H1 (cell line): Measurements from ENCODE around the gene TBCE. TPM values are rescaled to one million over a fixed set of nuclear protein-coding genes. Genes with fewer than 3 reads are reported as not detected.

Experiments
- CTCF ChIA-PET: fragments of 300-600 bp; sonication (Branson Sonifier 250); formaldehyde crosslinking; loops from one replicate; lab custom pipeline; 2021; ENCODE audit not compliant: partially characterized antibody; lab: Charles Lee
- POLR2A ChIA-PET: fragments of 300-600 bp; sonication (Branson Sonifier 250); formaldehyde crosslinking; loops from one replicate; lab custom pipeline; 2021; ENCODE audit warnings: inconsistent platforms; ENCODE audit not compliant: partially characterized antibody; lab: Charles Lee
- DNase-seq, 2 experiments: peaks; one replicate each; pipeline versions ENCODE4 v3.0.0 to v3.0.0-alpha.2; 2010 to 2022; ENCODE audit warnings: low spot score in 2 of 2, low read depth in 1 of 2, mixed read lengths in 1 of 2
- FAIRE-seq: peaks from 2 replicates; lab custom pipeline; 2011; peaks lifted over from hg19 to GRCh38; lab: Jason Lieb, UNC
- H2AFZ ChIP-seq: 2 replicates; pipeline ENCODE4 v1.8.1; 2012; ENCODE audit warnings: low read length, inconsistent platforms
- H2AK5ac ChIP-seq: 2 replicates; pipeline ENCODE4 v1.6.1; 2013; ENCODE audit warnings: low read depth, low read length
- H2BK120ac ChIP-seq: replicated peaks from 2 replicates; pipeline ENCODE3; 2013; ENCODE audit warnings: low read depth, low read length, inconsistent platforms
- H2BK12ac ChIP-seq: 2 replicates; pipeline ENCODE4 v1.6.1; 2013; ENCODE audit warnings: low read depth, low read length
- H2BK15ac ChIP-seq: 2 replicates; pipeline ENCODE4 v1.6.1; 2013; ENCODE audit warnings: low read length
- H2BK20ac ChIP-seq: 2 replicates; pipeline ENCODE4 v1.6.1; 2013; ENCODE audit warnings: low read length
- H2BK5ac ChIP-seq: 2 replicates; pipeline ENCODE4 v1.6.1; 2013; ENCODE audit warnings: low read depth, low read length
- H3K14ac ChIP-seq: 2 replicates; pipeline ENCODE4 v1.6.1; 2013; ENCODE audit warnings: inconsistent platforms; ENCODE audit not compliant: insufficient read length
- H3K18ac ChIP-seq: 2 replicates; pipeline ENCODE4 v1.6.1; 2013; ENCODE audit warnings: low read length; ENCODE audit errors: extremely low read depth
- H3K23ac ChIP-seq: 2 replicates; pipeline ENCODE4 v1.6.1; 2013; ENCODE audit warnings: inconsistent platforms; ENCODE audit not compliant: insufficient read length
- H3K23me2 ChIP-seq: 2 replicates; pipeline ENCODE4 v1.6.1; 2013; ENCODE audit warnings: low read depth, low read length
- H3K27ac ChIP-seq: 2 replicates; pipeline ENCODE4 v1.6.1; 2011; ENCODE audit warnings: low read depth, low read length, inconsistent platforms
- H3K27me3 ChIP-seq, 4 experiments: replicated peaks in 1 of 4; 1 replicate in 1 of 4; 2 replicates in 3 of 4; pipeline versions ENCODE4 v1.6.1 to v1.8.1; 2011 to 2013; ENCODE audit warnings: low read length in 3 of 4, mild to moderate bottlenecking in 3 of 4, inconsistent platforms in 2 of 4, mixed read lengths in 2 of 4, moderate library complexity in 1 of 4; ENCODE audit not compliant: control insufficient read depth in 3 of 4, insufficient read depth in 3 of 4; ENCODE audit errors: extremely low read depth in 1 of 4
- H3K36me3 ChIP-seq, 4 experiments: 2 replicates each; pipeline versions ENCODE4 v1.6.1 to v1.8.1; 2011 to 2013; ENCODE audit warnings: mild to moderate bottlenecking in 4 of 4, low read length in 3 of 4, moderate library complexity in 2 of 4, control low read depth in 1 of 4, inconsistent platforms in 1 of 4; ENCODE audit not compliant: insufficient read depth in 4 of 4, control insufficient read depth in 2 of 4
- H3K4ac ChIP-seq: replicated peaks from 2 replicates; pipeline ENCODE3; 2013; ENCODE audit warnings: low read length, low read depth, mixed read lengths, inconsistent platforms; ENCODE audit not compliant: insufficient read length
- H3K4me1 ChIP-seq, 4 experiments: replicated peaks in 1 of 4; 1 replicate in 1 of 4; 2 replicates in 3 of 4; pipeline versions ENCODE4 v1.6.1 to v1.8.1; 2011 to 2013; ENCODE audit warnings: low read length in 3 of 4, inconsistent platforms in 2 of 4, mixed read lengths in 1 of 4; ENCODE audit not compliant: insufficient read depth in 4 of 4, control insufficient read depth in 3 of 4
- H3K4me2 ChIP-seq, 2 experiments: 2 replicates each; pipeline versions ENCODE4 v1.6.1 to v1.8.1; 2011 to 2013; ENCODE audit warnings: low read depth in 2 of 2, low read length in 2 of 2, control low read depth in 1 of 2, inconsistent platforms in 1 of 2, mild to moderate bottlenecking in 1 of 2; ENCODE audit not compliant: insufficient read depth in 1 of 2
- H3K4me3 ChIP-seq, 4 experiments: fragments of 200-600, 300-600 bp in 1 of 4; sonication (generic), shearing (Covaris generic), sonication (Bioruptor Twin) in 1 of 4; 2 replicates each; pipeline versions ENCODE4 v1.5.1 to v1.8.1; 2011 to 2016; ENCODE audit warnings: low read length in 4 of 4, low read depth in 3 of 4, control low read depth in 2 of 4, inconsistent platforms in 2 of 4, mild to moderate bottlenecking in 2 of 4, mixed read lengths in 1 of 4, moderate library complexity in 1 of 4; ENCODE audit not compliant: insufficient read depth in 2 of 4; ENCODE audit errors: extremely low read depth in 1 of 4
- H3K56ac ChIP-seq: replicated peaks from 2 replicates; pipeline ENCODE3; 2013; ENCODE audit warnings: low read depth, mild to moderate bottlenecking, mixed read lengths, low read length, inconsistent platforms; ENCODE audit not compliant: insufficient read length
- H3K79me1 ChIP-seq: 2 replicates; pipeline ENCODE4 v1.6.1; 2013; ENCODE audit warnings: low read depth, low read length, control low read depth
- H3K79me2 ChIP-seq, 2 experiments: 2 replicates each; pipeline versions ENCODE4 v1.6.1 to v1.8.1; 2012 to 2013; ENCODE audit warnings: low read length in 2 of 2, mild to moderate bottlenecking in 2 of 2, inconsistent platforms in 1 of 2; ENCODE audit not compliant: insufficient read depth in 2 of 2, control insufficient read depth in 1 of 2
- H3K9ac ChIP-seq, 4 experiments: replicated peaks in 1 of 4; 1 replicate in 1 of 4; 2 replicates in 3 of 4; pipeline versions ENCODE4 v1.6.1 to v1.8.1; 2011 to 2013; ENCODE audit warnings: low read depth in 3 of 4, low read length in 3 of 4, control low read depth in 2 of 4, mild to moderate bottlenecking in 2 of 4, moderate library complexity in 2 of 4, inconsistent platforms in 1 of 4; ENCODE audit errors: extremely low read depth in 1 of 4
- H3K9me3 ChIP-seq, 2 experiments: 2 replicates each; pipeline versions ENCODE4 v1.6.1 to v1.8.1; 2012 to 2013; ENCODE audit warnings: mild to moderate bottlenecking in 2 of 2, moderate library complexity in 2 of 2, control low read depth in 1 of 2, inconsistent platforms in 1 of 2, low read depth in 1 of 2, low read length in 1 of 2, mixed read lengths in 1 of 2; ENCODE audit not compliant: insufficient read depth in 2 of 2
- H4K20me1 ChIP-seq, 2 experiments: replicated peaks in 1 of 2; 2 replicates each; pipeline versions ENCODE3 to v1.8.1; 2011 to 2013; ENCODE audit warnings: inconsistent platforms in 2 of 2, low read length in 2 of 2, mild to moderate bottlenecking in 1 of 2; ENCODE audit not compliant: insufficient read depth in 2 of 2, control insufficient read depth in 1 of 2
- H4K5ac ChIP-seq: 2 replicates; pipeline ENCODE4 v1.6.1; 2013; ENCODE audit warnings: low read length, low read depth, mixed read lengths, inconsistent platforms; ENCODE audit not compliant: insufficient read length
- H4K8ac ChIP-seq: 2 replicates; pipeline ENCODE4 v1.8.0; 2013; ENCODE audit warnings: mild to moderate bottlenecking, moderate library complexity, low read length, inconsistent platforms; ENCODE audit not compliant: insufficient read depth; ENCODE audit errors: extremely low read depth
- H4K91ac ChIP-seq: replicated peaks from 2 replicates; pipeline ENCODE3; 2013; ENCODE audit warnings: low read length, mixed read lengths, inconsistent platforms; ENCODE audit not compliant: insufficient read length
- CBX8 ChIP-seq: fragments of 300-800, 300-1000 bp; sonication (generic); IDR thresholded peaks from 2 replicates; pipeline ENCODE4 v1.7.1; 2016; ENCODE audit warnings: low read depth, low read length, borderline replicate concordance
- EP300 ChIP-seq, 2 experiments: IDR thresholded peaks; 1 replicate in 1 of 2; 2 replicates in 1 of 2; pipeline ENCODE4 v1.6.1; 2011 to 2012; ENCODE audit warnings: low read depth in 2 of 2, low read length in 2 of 2, mild to moderate bottlenecking in 2 of 2, borderline replicate concordance in 1 of 2, inconsistent platforms in 1 of 2, moderate library complexity in 1 of 2
- GABPA ChIP-seq: IDR thresholded peaks from 2 replicates; pipeline ENCODE4 v1.6.1; 2011; ENCODE audit warnings: mild to moderate bottlenecking, low read length, moderate library complexity, borderline replicate concordance; ENCODE audit not compliant: insufficient read depth
- HDAC6 ChIP-seq: IDR thresholded peaks from one replicate; pipeline ENCODE4 v1.7.1; 2012; ENCODE audit warnings: low read depth, mild to moderate bottlenecking, inconsistent platforms, low read length, moderate library complexity
- KDM1A ChIP-seq: fragments of 200-600, 300-600 bp; sonication (generic); IDR thresholded peaks from 2 replicates; pipeline ENCODE4 v1.7.1; 2016; ENCODE audit warnings: mild to moderate bottlenecking, low read length, borderline replicate concordance
- RAD21 ChIP-seq, 2 experiments: IDR thresholded peaks in 1 of 2; conservative IDR thresholded peaks in 1 of 2; 2 replicates each; pipeline ENCODE4 v1.6.1; 2011; ENCODE audit warnings: low read depth in 2 of 2, low read length in 2 of 2, improper control_type of control experiment in 1 of 2, inconsistent platforms in 1 of 2, mild to moderate bottlenecking in 1 of 2, moderate library complexity in 1 of 2
- SIRT6 ChIP-seq: IDR thresholded peaks from one replicate; pipeline ENCODE4 v1.7.1; 2012; ENCODE audit warnings: low read length, inconsistent platforms
- SP4 ChIP-seq: IDR thresholded peaks from 2 replicates; pipeline ENCODE4 v1.6.1; 2012; ENCODE audit warnings: low read length, inconsistent platforms
- SUZ12 ChIP-seq: fragments of 200-600 bp; sonication (generic); IDR thresholded peaks from 2 replicates; pipeline ENCODE4 v1.6.1; 2012; ENCODE audit warnings: mild to moderate bottlenecking, inconsistent platforms, low read length, moderate library complexity, mixed read lengths
- TBP ChIP-seq: IDR thresholded peaks from 2 replicates; pipeline ENCODE4 v1.6.1; 2011; ENCODE audit warnings: low read depth, low read length, improper control_type of control experiment
- WGBS, 2 experiments: shearing (Covaris generic) in 1 of 2; methylation state at CpG; one replicate each; pipeline versions ENCODE4 v1.1.6 to v1.1.7; 2013 to 2015; ENCODE audit warnings: low lambda C conversion rate in 2 of 2, mixed read lengths in 2 of 2, inconsistent platforms in 1 of 2, low coverage in 1 of 2, missing lambda C conversion rate in 1 of 2; ENCODE audit not compliant: insufficient replicate concordance in 2 of 2, insufficient coverage in 1 of 2, insufficient read length in 1 of 2; ENCODE audit errors: extremely low coverage in 1 of 2, missing lambda C conversion rate in 1 of 2; 5-methylcytosine and 5-hydroxymethylcytosine counted together
- polyA plus RNA-seq, 7 experiments: library from polyadenylated mRNA; depleted of rRNA in 3 of 7; stranded (reverse) in 5 of 7; unstranded in 2 of 7; fragments of >200 nt in 5 of 7; fragments of 200-250 nt in 2 of 7; gene quantifications; 1 replicate in 5 of 7; 2 replicates in 1 of 7; 4 replicates in 1 of 7; pipeline versions ENCODE4 v1.2.1 to v1.2.3, GENCODE V29; 2011 to 2013; ENCODE audit warnings: missing spikeins in 2 of 7, mixed read lengths in 2 of 7
- total RNA-seq: library from RNA; stranded (reverse); fragmentation: NEBNext Ultra II Directional; extraction: Animal tissue kit (Norgen Biotek cat#: 25700); gene quantifications from 2 replicates; pipeline ENCODE4 v1.2.1, GENCODE V29; 2021
- TF ChIP-seq, protein P1 (sequence below): IDR thresholded peaks from 2 replicates; pipeline ENCODE4 v1.6.1; 2012; ENCODE audit warnings: inconsistent platforms
- TF ChIP-seq, protein P2 (sequence below): IDR thresholded peaks from 2 replicates; pipeline ENCODE4 v1.6.1; 2012; ENCODE audit warnings: inconsistent platforms

The TBCE gene
- total and polyA plus RNA-seq, 2 of the 8 experiments (the other 6 are each of a cell fraction or from before 2014, with no cell fraction given): 22.7 to 42.9 TPM

DNA sequence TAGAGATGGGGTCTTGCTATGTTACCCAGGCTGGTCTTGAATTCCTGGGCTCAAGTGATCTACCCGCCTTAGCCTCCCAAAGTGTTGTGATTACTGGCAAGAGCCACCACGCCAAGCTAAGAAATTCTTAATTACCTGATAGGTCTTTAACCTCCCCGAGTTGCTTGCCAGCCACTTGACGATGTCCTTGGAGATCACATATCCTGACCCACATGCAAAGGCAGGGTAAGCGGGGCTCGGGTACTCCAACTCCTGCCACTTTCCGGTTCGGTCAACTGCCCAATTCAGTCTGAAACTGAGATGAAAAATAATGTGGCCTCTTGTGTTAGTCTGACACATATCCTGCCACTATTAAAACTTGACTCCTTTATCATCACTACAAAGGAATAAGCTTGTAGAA, 86.8 kb downstream of the TBCE start:
- Histone ChIP-seq H2BK5ac (no peak overlapping the region), H2BK12ac (no peak overlapping the region), H2BK120ac (no peak overlapping the region), H2AFZ (no peak overlapping the region), H3K27ac (no peak overlapping the region), H3K18ac (no peak overlapping the region), H3K4me1 (no peaks in the 10 kb centered on the region), H3K4me2 (no peak overlapping the region)
- no peak for FAIRE-seq
- TF ChIP-seq CBX8 (no peak), SIRT6 (no peak), KDM1A (no peak), GABPA (no peak), RAD21 (IDR thresholded peaks at IDR 0.05 in 1 of 2, conservative IDR thresholded peaks at IDR 0.05 in 1 of 2; ENCODE audit: low read depth in 2 of 2, low read length in 2 of 2) (no peak), HDAC6 (no peak), SP4 (no peak), SUZ12 (no peak), EP300 (IDR thresholded peaks at IDR 0.05; ENCODE audit: borderline replicate concordance in 1 of 2, low read depth in 2 of 2, low read length in 2 of 2) (no peak), TBP (no peak)
- TF ChIP-seq, protein P1, sequence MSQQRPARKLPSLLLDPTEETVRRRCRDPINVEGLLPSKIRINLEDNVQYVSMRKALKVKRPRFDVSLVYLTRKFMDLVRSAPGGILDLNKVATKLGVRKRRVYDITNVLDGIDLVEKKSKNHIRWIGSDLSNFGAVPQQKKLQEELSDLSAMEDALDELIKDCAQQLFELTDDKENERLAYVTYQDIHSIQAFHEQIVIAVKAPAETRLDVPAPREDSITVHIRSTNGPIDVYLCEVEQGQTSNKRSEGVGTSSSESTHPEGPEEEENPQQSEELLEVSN: no peak
- TF ChIP-seq, protein P2, sequence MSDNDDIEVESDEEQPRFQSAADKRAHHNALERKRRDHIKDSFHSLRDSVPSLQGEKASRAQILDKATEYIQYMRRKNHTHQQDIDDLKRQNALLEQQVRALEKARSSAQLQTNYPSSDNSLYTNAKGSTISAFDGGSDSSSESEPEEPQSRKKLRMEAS: no peak
- TF ChIP-seq, all 59 proteins: peak for 0
- WGBS, 2 experiments: 96% methylated on average over 8 of the region's 8 CpGs; no CpG with 5 or more reads in 1 of the 2 experiments
- H4K8ac ChIP-seq: no peak overlapping the region
- H2BK20ac ChIP-seq: no peak overlapping the region
- ChIA-PET POLR2A (no interaction called here), CTCF (interaction anchor here (1.1 kb wide), 1 partner anchor 9 kb away, joined by 3 read pairs; no protein-coding TSS in a partner anchor)
- no peak overlapping the region for H2AK5ac ChIP-seq
- H3K4me3 ChIP-seq: no peak overlapping the region
- H4K20me1 ChIP-seq: peaks cover 0 to 3% of the 10 kb centered on the region in 2 experiments
- no peaks in the 10 kb centered on the region for H3K79me2 ChIP-seq
- H3K23ac ChIP-seq: no peak overlapping the region
- no peak overlapping the region for H3K9ac ChIP-seq
- H3K4ac ChIP-seq: no peak overlapping the region
- no peak overlapping the region for H4K91ac ChIP-seq
- no peak overlapping the region for H2BK15ac ChIP-seq
- H4K5ac ChIP-seq: no peak overlapping the region
- H3K56ac ChIP-seq: no peak overlapping the region
- no peaks in the 10 kb centered on the region for H3K27me3 ChIP-seq
- H3K14ac ChIP-seq: no peak overlapping the region
- DNase-seq: no peak
- no peaks in the 10 kb centered on the region for H3K79me1 ChIP-seq
- peaks cover 2 to 41% (median 23%) of the 10 kb centered on the region in 4 experiments; a peak in 6 of 8 replicates for H3K36me3 ChIP-seq
- no peaks in the 10 kb centered on the region for H3K23me2 ChIP-seq
- H3K9me3 ChIP-seq: no peaks in the 10 kb centered on the region
